ENCODE measurements around the gene UIMC1.
A peak's percentile ranks its signal among the peaks of the same experiment; 100 is the strongest.

The UIMC1 gene

GRCh38 chr5:176870110-176870591 lies 136.4 kb downstream of the UIMC1 start:
- peak; percentile 41; the same call in 1 of the 2 replicates for TF ChIP-seq MAX (IDR thresholded peaks at IDR 0.05)
- TF ChIP-seq USF1 (IDR thresholded peaks at IDR 0.05) = peak; percentile 27; the same call in 1 of the 2 replicates
- peak; percentile 85 for TF ChIP-seq CREB1 (IDR thresholded peaks at IDR 0.05; ENCODE audit: low read depth)
- no peak for TF ChIP-seq TEAD4 (IDR thresholded peaks at IDR 0.05)
- no peak for TF ChIP-seq CEBPB (IDR thresholded peaks at IDR 0.05)
- TF ChIP-seq EP300 (IDR thresholded peaks at IDR 0.05; ENCODE audit: borderline replicate concordance) = no peak
- TF ChIP-seq TCF12 (IDR thresholded peaks at IDR 0.05; ENCODE audit: low read depth) = no peak
- no peak for TF ChIP-seq REST (IDR thresholded peaks at IDR 0.05; ENCODE audit: low read depth)
- TF ChIP-seq RAD21 (IDR thresholded peaks at IDR 0.05; ENCODE audit: low read depth) = peak; percentile 56; the same call in 1 of the 2 replicates
- no peak for TF ChIP-seq TAF1 (IDR thresholded peaks at IDR 0.05; ENCODE audit: low read depth)
- no peak for TF ChIP-seq EGR1 (IDR thresholded peaks at IDR 0.05)

- TF ChIP-seq NFIC (IDR thresholded peaks at IDR 0.05) = no peak
- TF ChIP-seq FOXM1 (IDR thresholded peaks at IDR 0.05; ENCODE audit: borderline replicate concordance, low read depth) = no peak
- TF ChIP-seq TAF1 (IDR thresholded peaks at IDR 0.05; ENCODE audit: low read depth) = no peak
- no peak for TF ChIP-seq EGR1 (IDR thresholded peaks at IDR 0.05)
- no peak for TF ChIP-seq RAD21 (IDR thresholded peaks at IDR 0.05; ENCODE audit: low read depth)
- no peak for TF ChIP-seq TCF12 (IDR thresholded peaks at IDR 0.05; ENCODE audit: low read depth)
- no peak for TF ChIP-seq MAX (IDR thresholded peaks at IDR 0.05)
- TF ChIP-seq CEBPB (IDR thresholded peaks at IDR 0.05) = no peak
- TF ChIP-seq ZBTB7A (IDR thresholded peaks at IDR 0.05; ENCODE audit: low read depth) = no peak
- TF ChIP-seq CREB1 (IDR thresholded peaks at IDR 0.05; ENCODE audit: low read depth) = no peak
- no peak for TF ChIP-seq REST (IDR thresholded peaks at IDR 0.05; ENCODE audit: low read depth)
- no peak for TF ChIP-seq EP300 (IDR thresholded peaks at IDR 0.05; ENCODE audit: borderline replicate concordance)
- TF ChIP-seq YY1 (IDR thresholded peaks at IDR 0.05; ENCODE audit: low read depth) = no peak
- TF ChIP-seq USF1 (IDR thresholded peaks at IDR 0.05) = no peak
- no peak for TF ChIP-seq TEAD4 (IDR thresholded peaks at IDR 0.05)
These were observed 137.0 kb downstream of the UIMC1 start for GRCh38 chr5:176869501-176870109.

GRCh38 chr5:176868731-176869130 lies 137.8 kb downstream of the UIMC1 start:
- TF ChIP-seq TCF12 (IDR thresholded peaks at IDR 0.05; ENCODE audit: low read depth) (no peak), TAF1 (IDR thresholded peaks at IDR 0.05; ENCODE audit: low read depth) (no peak), YY1 (IDR thresholded peaks at IDR 0.05; ENCODE audit: low read depth) (no peak), REST (IDR thresholded peaks at IDR 0.05; ENCODE audit: low read depth) (no peak), FOXM1 (IDR thresholded peaks at IDR 0.05; ENCODE audit: borderline replicate concordance, low read depth) (no peak)

- no peak for TF ChIP-seq EP300 (IDR thresholded peaks at IDR 0.05; ENCODE audit: borderline replicate concordance)
- TF ChIP-seq CREB1 (IDR thresholded peaks at IDR 0.05; ENCODE audit: low read depth) = no peak
- TF ChIP-seq TAF1 (IDR thresholded peaks at IDR 0.05; ENCODE audit: low read depth) = no peak
- no peak for TF ChIP-seq ZBTB7A (IDR thresholded peaks at IDR 0.05; ENCODE audit: low read depth)
- TF ChIP-seq MAX (IDR thresholded peaks at IDR 0.05) = no peak
- TF ChIP-seq TCF12 (IDR thresholded peaks at IDR 0.05; ENCODE audit: low read depth) = no peak
- no peak for TF ChIP-seq TEAD4 (IDR thresholded peaks at IDR 0.05)
- TF ChIP-seq NFIC (IDR thresholded peaks at IDR 0.05) = no peak
- TF ChIP-seq FOXM1 (IDR thresholded peaks at IDR 0.05; ENCODE audit: borderline replicate concordance, low read depth) = no peak
- TF ChIP-seq REST (IDR thresholded peaks at IDR 0.05; ENCODE audit: low read depth) = no peak
- no peak for TF ChIP-seq CEBPB (IDR thresholded peaks at IDR 0.05)
- no peak for TF ChIP-seq YY1 (IDR thresholded peaks at IDR 0.05; ENCODE audit: low read depth)
- TF ChIP-seq USF1 (IDR thresholded peaks at IDR 0.05) = no peak
- TF ChIP-seq RAD21 (IDR thresholded peaks at IDR 0.05; ENCODE audit: low read depth) = no peak
- no peak for TF ChIP-seq EGR1 (IDR thresholded peaks at IDR 0.05)
These were observed 138.5 kb downstream of the UIMC1 start for GRCh38 chr5:176868126-176868525.

All from Ishikawa (cell line).